ENCODE measurements around the gene GGT6.
"Not testable (repeated sequence)": the region's sequence is repeated elsewhere in the genome, so short reads cannot be mapped to it uniquely, and the experiment has no call there.

GGT6 gene, protein sequence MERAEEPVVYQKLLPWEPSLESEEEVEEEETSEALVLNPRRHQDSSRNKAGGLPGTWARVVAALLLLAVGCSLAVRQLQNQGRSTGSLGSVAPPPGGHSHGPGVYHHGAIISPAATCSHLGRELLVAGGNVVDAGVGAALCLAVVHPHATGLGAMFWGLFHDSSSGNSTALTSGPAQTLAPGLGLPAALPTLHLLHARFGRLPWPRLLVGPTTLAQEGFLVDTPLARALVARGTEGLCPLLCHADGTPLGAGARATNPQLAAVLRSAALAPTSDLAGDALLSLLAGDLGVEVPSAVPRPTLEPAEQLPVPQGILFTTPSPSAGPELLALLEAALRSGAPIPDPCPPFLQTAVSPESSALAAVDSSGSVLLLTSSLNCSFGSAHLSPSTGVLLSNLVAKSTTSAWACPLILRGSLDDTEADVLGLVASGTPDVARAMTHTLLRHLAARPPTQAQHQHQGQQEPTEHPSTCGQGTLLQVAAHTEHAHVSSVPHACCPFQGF

DNA sequence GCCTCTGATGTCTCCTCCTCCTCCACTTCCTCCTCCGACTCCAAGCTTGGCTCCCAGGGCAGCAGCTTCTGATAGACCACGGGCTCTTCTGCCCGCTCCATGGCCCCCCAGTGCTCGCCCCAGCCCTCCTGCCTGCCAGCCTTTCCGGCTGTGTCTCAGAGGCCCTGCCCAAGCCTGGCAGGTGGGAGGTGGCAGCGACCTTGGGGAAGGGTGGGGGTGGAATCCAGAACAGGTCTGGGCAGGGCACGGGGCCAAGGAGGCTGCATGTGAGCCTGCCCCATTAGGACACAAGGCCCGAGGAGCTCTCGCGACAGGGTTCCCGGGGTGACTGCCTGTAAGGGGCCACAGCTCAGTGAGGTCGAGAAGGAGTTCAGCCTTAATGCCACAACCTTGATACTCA lies at the start of gene GGT6:
Gene GGT6 (minus strand): TSS at position 157 of the 400 bp plus-strand sequence. CDS start 56 bp downstream, at position 101.
- DNase-seq, result no peak

DNA sequence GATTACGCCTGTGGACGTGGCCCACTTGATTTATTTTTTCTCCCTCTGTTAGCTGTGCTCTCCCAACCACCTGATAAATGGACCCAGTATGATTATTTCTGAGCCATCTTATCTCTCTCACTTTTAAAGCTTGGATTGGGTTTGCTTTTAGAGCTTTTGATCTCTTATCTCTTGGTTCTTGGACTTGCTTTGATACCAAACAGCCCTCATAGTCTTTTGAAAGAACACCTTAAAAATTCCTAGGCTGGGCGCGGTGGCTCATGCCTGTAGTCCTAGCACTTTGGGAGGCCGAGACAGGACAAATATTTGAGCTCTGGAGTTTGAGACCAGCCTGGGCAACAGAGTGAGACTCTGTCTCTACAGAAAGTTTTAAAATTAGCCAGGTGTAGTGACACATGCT lies 49.8 kb upstream of the GGT6 start:
- DNase-seq, result no peak

DNA sequence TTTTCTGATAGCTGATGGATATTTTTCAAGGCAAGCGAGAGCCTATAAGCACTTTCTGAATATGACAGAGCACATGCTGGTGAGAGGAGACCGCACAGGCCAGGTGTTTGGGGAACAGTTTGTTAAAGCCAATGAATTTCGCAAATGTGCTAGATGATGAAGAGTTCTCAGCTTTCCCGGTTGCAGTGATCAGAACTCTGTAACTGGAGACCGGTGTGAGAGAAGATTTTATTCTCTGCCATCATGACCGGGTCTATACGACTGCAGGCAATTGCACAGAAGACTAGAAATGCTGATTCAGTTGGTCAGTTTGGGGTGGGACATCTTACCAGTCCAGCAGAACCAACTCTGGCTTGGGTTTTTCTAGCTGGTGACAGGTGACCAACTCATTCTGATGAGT lies 49.4 kb upstream of the GGT6 start:
- DNase-seq, result no peak

DNA sequence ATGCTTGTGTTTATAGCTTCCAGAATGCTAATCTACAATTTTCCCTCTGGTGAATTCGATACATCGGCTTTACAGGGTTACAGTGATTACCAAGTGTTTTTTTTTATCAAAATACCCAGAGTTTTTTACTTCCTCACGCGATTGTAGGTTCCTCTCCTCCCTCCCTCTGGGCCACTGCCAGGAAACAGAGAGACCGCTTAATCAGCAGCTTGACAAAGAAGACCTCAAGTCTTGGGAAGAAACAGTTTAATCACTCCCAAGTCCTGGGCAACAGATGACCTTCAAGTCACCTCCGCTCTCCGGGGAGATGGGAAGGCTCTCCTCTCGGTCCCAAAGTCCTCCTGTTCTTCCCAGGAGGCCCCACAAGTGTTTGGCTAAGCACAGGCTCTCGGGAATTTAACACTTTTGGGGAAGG lies 47.4 kb upstream of the GGT6 start:
- no peak for DNase-seq

DNA sequence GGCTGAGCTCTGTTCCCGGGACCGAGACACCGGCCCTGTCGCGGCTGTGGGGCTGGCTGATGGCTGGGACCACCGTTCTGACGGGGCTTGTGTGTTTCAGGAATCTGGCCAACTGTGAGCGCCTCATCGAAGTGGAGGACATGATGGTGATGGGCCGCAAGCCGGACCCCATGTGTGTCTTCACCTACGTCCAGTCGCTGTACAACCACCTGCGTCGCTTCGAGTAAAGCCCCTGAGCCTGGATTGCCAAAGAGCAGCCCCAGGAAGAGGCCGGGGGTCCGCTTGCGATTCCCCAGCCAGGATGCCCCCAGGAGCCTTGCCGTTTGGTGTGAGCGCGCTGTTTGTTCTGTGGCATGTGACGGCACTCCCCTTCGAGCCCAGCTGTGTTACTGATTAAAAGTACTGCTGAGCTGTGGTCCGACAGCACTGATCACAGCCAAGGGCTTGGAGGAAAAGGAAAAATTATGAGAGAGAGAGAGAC lies 46.9 kb upstream of the GGT6 start:
- no peak for DNase-seq

DNA sequence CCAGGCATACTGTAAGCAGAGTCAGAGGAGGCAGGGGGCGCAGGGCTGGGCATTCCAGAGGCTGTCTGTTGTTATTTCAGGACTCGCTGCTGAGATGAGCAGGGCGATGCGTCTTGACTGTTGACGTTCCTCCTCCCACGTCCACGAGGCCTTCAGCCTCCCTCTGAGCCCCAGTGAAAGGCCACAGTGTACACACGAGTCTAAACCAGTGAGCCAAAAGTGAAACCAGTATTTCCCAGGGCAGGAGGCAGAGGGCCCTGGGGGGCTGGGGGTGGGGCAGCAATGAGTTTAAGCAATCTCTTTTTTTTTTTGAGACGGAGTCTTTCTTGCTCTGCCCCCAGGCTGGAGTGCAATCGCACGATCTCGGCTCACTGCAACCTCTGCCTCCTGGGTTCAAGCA lies 45.4 kb upstream of the GGT6 start:
- DNase-seq, result no peak

DNA sequence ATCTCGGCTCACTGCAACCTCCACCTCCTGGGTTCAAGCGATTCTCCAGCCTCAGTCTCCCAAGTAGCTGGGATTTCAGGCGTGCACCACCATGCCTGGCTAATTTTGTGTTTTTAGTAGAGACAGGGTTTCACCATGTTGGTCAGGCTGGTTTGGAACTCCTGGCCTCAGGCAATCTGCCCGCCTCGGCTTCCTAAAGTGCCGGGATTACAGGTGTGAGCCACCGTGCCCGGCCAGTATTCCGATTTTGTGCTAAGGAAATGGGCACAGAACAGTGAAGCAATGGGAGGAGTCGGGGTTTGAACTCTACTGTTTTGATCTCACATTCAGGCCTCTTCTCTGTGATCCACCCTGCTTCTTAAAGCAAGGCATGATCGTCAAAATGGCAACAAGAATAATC lies 44.4 kb upstream of the GGT6 start:
- DNase-seq, result not testable (repeated sequence)

DNA sequence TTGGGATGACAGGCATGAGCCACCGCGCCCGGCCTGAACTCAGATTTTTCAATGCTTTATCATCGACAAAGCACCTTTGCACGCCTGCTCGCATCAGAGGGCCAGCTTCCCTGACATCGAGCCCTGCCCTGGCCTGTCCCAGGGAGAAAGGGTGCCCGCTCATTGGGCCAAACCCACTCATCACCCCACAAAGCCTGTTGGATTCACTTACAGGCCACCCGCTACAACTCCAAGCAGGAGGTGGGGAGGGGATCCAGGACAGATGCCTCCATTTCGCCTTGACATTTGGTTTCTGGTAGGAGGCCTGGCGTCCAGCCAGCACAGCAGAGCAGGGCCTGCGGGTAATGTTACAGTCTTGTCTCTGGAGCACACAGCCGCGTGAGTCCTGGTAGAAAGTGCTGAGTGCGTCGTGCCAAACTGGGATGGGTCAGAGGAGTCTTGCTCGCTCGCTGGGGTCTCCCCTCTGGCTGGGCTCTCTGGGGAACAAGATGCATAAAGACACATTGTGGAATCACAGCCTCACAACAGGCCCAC lies 43.8 kb upstream of the GGT6 start:
- DNase-seq, result no peak

DNA sequence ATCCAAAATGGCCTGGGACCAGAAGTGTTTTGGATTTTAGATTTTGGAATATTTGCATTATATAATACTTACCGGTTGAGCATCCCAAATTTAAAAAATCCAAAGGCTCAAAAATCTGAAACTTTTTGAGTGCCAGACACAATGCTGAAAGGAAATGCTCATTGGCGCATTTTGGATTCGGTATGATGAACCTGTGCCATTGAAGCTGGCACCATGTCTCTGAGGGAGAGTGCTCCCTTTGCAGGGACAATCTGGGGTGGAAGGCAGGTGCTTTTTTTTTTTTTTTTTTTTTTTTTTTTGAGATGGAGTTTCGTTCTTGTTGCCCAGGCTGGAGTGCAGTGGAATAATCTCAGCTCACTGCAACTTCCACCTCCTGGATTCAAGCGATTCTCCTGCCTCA lies 41.7 kb upstream of the GGT6 start:
- no peak for DNase-seq

DNA sequence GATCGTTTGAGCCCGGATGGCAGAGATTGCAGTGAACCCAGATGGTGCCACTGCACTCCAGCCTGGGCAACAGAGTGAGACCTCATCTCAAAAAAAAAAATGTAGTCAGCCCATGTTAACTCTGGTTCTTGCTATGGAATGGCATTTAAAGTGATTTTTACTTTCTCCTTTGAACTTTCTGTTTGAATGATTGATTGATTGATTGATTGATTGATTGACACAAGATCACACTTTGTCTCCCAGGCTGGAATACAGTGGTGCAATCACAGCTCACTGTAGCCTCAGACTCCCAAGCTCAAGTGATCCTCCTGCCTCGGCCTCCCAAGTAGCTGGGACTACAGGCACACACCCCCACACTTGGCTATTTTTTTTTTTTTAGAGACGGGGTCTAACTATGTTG lies 40.9 kb upstream of the GGT6 start:
- no peak for DNase-seq

DNA sequence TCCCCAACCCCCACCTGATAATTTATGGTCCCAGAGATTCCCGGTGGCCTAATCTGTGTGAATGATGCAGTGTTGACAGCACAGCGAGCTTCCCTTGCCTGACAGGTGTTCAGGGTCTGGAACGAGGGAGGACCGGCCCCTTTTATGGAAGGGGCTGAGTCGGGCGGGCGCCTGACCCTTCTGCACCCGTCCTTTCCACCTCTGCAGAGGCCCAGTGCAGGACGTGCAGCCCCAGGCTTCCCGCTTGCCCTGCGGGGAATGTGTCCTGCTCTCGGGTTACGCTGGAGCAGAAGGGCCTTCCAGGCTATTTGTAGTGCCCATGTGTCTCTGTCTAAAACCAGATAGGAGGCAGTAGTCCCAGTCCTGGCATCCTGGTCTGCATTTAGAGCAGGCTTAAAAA lies 40.2 kb upstream of the GGT6 start:
- DNase-seq, result no peak

DNA sequence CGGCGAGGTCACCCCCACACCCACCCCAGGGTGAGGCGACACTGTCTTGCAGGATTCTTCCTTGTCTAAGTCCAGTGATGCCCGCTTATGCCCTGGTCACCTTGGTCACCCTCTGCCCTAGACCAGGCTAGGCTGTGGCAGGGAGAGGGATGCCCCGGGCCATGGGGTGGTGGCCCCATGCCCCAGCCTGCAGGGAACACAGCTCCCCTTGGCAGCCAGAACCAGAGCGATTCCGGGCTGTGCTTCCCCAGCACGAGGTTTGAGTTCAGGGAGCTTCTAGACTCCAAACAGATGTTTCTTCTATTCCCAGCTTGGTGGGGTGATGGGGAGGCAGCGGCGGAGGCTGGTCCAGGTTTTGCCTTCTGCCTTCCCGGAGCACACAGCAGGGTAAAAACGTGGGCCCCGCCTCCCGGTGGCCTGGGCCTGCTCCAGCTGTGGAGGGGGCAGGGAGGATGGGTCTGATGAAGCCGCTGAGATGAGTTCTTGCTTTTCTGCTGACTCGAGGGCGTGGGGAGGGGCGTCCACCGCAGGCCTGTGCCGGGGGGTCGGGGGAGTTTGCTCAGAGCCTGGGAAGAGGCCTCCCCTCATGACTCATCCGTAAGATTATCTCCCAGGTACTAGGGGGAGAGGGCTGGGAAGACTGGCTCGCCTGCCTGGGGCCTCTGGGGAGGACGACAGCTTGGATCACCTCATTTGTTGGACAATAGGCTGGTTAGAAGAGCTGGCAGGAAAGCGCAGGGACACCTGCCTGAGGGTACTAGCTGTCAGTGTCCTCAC lies 39.3 kb upstream of the GGT6 start:
- no peak for DNase-seq

DNA sequence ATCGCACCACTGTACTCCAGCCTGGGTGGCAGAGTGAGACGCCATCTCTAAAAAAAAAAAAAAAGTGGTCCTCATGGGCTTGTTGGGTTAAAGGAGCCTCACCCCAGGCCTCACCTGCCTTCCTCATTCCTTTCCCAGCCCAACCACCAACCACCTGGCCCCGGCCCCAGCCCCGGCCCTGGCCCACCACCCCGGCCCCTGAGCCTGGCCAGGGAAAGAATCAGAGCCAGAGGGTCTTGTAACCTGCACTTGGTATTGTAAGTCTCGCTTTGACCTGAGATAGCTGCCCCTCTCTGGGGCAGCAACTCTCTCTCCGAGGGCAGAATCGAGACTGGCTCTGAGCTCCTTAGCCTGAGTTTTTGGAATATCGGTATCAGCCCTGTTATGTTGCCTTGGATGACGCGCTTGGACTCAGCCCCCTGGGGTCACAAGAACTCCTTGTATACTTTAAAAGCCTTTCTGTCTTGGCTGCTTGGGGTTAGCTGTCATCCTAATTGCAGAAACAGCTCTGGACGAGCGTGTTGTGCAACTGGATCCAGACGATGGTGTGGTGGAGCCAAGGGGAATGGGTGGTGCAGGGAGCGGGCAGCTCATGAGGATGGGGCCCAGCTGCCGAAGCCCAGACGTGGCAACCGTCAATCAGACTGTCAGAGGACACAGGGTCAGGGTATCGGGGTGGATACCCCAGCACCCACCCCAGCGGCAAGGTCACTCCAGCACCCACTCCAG lies 38.6 kb upstream of the GGT6 start:
- DNase-seq, result no peak

DNA sequence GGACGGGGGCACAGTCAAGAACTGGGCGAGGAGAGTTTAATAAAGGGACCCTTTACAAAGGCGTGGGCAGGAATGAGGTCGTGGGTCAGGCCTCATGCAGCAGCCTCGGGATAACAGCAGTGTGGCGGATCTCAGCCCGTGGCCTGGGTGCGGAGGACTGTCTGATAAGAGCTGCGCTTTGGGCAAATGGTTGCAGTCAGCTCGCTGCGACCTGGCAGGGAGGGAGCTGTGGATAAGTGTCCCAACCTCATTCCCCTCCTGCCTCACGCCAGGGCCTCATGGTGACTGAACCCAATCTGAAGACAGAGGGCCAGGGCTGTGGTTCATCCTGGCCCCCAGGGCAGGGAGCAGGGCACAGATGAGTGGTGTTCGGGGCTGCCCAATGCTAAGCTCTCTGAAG lies 37.6 kb upstream of the GGT6 start:
- DNase-seq, result no peak

DNA sequence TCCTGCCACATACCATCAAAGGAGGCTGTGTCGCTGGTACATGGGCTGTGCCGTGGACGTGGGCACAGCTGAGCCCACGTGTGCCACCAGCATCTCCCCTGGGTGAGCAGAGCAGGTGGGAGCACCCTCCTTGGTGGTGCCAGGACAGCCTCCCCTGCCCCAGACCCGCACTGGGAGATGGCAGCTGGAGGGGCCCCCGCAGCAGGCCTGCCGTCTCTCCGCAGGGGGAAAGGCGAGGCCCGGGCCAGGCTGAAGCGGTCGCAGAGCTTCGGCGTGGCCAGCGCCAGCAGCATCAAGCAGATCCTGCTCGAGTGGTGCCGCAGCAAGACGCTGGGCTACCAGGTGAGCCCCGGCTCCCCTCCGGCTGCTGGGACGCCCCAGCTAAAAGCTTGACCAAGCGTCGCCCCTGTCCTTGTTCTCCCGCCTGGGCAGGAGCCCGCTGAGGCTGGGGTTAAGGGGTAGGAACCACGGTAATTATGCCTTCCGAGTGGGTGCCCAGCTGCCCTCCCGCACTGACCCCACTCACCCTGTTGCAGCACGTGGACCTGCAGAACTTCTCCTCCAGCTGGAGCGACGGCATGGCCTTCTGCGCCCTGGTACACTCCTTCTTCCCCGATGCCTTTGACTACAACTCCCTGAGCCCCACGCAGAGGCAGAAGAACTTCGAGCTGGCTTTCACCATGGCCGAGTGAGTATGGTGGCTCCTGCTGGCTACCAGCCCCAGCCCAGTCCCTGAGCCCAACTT lies 36.4 kb upstream of the GGT6 start:
- no peak for DNase-seq

DNA sequence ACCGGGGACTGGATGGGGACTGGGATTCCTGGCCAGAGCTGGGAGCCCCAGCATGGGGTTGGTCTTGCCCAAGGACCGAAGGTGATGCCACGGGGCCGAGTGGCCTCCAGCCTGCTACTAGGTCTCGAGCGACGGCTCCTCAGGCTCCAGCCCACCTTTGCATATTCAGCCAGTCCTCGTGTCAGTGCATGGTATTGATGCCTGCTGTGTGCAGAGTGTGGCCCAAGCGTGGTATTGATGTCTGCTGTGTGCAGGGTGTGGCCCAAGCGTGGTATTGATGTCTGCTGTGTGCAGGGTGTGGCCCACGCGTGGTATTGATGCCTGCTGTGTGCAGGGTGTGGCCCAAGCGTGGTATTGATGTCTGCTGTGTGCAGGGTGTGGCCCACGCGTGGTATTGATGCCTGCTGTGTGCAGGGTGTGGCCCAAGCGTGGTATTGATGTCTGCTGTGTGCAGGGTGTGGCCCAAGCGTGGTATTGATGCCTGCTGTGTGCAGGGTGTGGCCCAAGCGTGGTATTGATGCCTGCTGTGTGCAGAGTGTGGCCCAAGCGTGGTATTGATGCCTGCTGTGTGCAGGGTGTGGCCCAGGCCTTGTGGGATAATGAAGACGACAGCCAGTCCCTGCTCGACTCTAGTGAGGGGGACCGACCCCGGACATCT lies 35.4 kb upstream of the GGT6 start:
- not testable (repeated sequence) for DNase-seq

DNA sequence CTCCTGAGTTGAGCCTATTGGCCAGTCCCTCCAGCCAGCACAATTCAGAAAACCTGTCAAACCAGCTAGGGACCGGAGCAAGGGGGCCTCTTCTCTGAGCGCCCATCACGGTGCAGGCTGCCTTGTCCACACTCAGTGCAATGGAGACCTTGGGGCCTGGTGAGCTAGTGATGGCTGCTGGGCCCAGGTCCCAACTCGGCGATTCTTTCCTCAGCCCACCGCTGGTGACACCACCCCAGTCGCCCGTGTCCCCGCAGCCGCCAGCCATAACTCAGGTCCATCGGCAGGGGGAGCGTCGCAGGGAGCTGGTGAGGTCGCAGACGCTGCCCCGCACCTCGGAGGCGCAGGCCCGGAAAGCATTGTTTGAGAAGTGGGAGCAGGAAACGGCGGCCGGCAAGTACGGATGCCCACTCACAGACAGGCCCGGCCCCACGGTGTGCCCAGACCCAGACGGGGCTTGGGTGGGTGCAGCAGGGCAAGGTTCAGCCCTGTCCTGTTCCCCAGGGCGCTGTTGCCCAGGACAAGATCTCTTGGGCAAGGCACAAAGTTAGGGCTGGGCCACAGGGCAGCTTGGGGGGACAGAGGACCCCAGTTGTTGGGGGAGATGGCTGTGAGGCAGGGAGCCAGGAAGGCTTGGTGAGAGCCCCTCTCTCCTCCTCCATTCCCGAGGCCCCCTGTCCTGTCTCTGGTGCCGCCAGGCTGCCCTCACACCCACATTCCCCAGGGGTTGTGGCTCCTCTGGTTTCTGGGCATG lies 34.7 kb upstream of the GGT6 start:
- peak; percentile 26 for DNase-seq

DNA sequence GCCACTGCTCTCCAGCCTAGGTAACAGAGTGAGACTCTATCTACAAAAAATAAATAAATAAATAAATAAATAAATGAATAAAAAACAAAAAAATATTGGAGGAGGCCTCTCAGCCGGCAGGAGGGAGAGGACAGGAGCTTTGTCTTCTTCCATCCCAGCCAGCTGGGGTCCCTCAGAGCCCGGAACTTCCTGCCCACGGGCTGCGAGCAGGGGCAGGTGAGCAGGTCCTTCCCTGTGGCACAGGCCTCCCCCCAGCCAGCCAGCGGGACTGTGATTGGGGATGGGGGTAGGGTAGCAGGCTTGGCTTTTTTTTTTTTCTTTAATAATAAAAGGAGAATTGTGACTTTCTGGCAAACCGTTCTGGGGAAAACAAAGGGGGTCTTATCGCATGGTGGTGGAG lies 34.0 kb upstream of the GGT6 start:
- DNase-seq, result no peak

DNA sequence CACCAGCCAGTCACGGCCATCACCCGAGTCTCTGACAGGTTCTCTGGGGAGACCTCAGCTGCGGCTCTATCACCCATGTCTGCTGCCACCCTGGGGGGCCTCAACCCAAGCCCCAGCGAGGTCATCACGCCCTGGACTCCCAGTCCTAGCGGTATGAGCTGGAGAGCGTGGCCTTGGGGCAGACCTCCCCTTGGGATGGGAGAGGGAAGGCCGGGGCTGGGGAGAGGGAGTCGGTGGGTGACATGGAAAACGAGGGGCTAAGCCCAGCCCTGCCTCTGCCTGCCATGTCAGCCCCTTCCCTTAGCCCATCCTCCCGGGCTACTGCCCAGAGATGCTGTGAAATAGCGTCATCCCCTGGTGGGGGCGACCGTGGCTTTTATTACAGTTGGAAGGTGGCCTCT lies 32.6 kb upstream of the GGT6 start:
- DNase-seq, result no peak

DNA sequence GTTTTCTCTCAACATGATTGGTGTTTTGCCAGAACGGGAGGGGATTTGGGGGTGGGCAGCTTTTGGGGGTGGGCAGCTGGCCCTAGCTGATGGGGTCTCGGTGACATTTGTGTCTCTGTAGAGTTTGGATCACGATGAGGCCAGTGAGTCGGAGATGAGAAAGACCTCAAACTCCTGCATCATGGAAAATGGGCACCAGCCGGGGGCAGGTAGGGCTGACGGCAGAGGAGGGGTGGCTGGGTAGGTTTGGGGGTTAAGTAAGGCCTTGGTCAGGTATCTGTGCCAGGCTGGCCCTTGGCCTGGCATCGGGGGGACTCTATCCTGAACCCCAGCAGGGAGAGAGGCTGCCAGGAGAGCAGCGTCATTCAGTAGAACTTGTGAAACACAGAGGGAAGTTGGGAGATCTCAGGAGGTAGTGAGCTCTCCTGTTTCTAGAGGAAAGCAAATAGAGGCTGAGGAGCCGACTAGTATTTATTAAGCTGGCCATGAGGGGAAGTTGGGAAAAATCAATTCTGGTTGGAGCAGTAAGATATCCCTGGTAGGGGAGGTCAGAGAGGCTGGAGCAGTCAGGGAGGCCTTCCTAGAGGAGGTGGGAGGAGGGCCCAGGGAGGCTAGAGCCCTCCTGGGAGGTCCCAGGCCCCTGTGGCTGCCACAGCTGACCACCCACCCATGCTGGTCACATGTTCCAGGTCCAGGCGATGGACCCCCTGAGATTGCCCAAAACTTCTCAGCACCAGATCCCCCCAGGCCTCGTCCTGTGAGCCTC lies 32.0 kb upstream of the GGT6 start:
- DNase-seq, result no peak

Measured in activated naive CD4-positive, alpha-beta T cell treated with Interleukin-2 at 50 U/mL for 16 hours (primary cell).